HG03175 (cell line): Measurements from ENCODE around the gene GDF11.

ENCODE experiments used
- ATAC-seq: cut with Tn5 transposase; IDR thresholded peaks from one replicate; pipeline ENCODE4 v1.9.1; 2021; ENCODE audit warnings: mild to moderate bottlenecking, moderate library complexity; ENCODE audit not compliant: unreplicated experiment

The GDF11 gene

DNA sequence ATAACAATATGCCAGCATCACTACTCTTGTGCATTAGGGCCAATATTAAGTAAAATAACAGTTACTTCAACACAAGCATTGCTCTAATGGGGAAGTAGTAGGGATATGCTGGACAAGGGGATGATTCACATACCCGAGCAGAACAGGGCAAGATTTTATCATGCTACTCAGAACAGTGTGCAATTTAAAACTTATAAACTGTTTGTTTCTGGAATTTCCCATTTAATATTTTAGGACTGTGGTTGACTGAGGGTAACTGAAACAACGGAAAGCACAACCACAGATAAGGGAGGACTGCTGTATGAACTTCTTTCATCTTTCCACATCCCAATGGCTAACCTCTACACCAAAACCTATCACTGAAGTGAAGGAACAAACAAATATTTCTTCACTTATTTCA is 37.8 kb downstream of the GDF11 start:
- no peak for ATAC-seq

GRCh38 chr12:55788546-55788945 is 45.6 kb downstream of the GDF11 start:
- no peak for ATAC-seq

- no peak for ATAC-seq
Observed at GRCh38 chr12:55789171-55789570, 46.2 kb downstream of the GDF11 start.

- ATAC-seq = no peak
Observed at GRCh38 chr12:55789893-55790292, 47.0 kb downstream of the GDF11 start.

- ATAC-seq = no peak
Observed at GRCh38 chr12:55795950-55796349, 53.0 kb downstream of the GDF11 start.

DNA sequence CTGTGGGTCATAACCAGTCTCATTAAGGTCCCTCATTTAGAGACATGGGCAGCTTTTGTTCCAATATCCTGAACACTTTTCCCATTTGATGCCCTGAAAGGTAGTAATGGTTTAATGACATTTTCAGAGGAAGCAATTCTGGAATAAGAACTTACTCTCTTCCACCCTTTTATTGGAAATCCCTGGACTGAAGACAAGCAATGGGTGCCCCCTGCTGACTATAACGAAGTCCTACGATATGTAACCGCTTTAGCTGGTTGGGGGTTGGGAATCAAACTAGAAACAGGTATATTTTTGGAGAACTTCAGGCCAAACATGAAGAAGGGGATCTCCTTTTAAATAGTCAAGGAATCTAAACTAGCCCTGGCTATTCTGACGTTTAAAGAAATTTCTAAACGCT is 54.1 kb downstream of the GDF11 start:
- no peak for ATAC-seq

- no peak for ATAC-seq
Observed at GRCh38 chr12:55797550-55797949, 54.6 kb downstream of the GDF11 start.
